K562 (cell line): ENCODE results near the gene ZNF473. TPM values are rescaled to one million over a fixed set of nuclear protein-coding genes. Genes with fewer than 3 reads are reported as not detected.

ENCODE experiments used
- ASH1L ChIP-seq: fragments of 450-650 bp; IDR thresholded peaks from 2 replicates; pipeline ENCODE4 v1.6.1; 2018; ENCODE audit warnings: borderline replicate concordance, mild to moderate bottlenecking, low read depth; ENCODE audit not compliant: partially characterized antibody
- CBFA2T3 ChIP-seq: fragments of 450-650 bp; IDR thresholded peaks from 2 replicates; pipeline ENCODE4 v1.6.1; 2017
- E2F5 ChIP-seq: sonication (generic); formaldehyde crosslinking; IDR thresholded peaks from 2 replicates; pipeline ENCODE4 v1.8.0; 2022; ENCODE audit warnings: mild to moderate bottlenecking, missing genetic modification reagents
- ESRRA ChIP-seq: fragments of 450-650 bp; IDR thresholded peaks from 2 replicates; pipeline ENCODE4 v1.6.1; 2014; ENCODE audit warnings: low read depth, mild to moderate bottlenecking, moderate library complexity, borderline replicate concordance
- EWSR1 ChIP-seq: fragments of 450-650 bp; IDR thresholded peaks from 2 replicates; pipeline ENCODE4 v1.6.1; 2018; ENCODE audit warnings: borderline replicate concordance, mild to moderate bottlenecking, low read depth, moderate library complexity; ENCODE audit not compliant: partially characterized antibody
- EZH2 ChIP-seq: IDR thresholded peaks from 2 replicates; pipeline ENCODE4 v1.6.1; 2012; ENCODE audit warnings: low read depth, mild to moderate bottlenecking, inconsistent platforms, low read length, borderline replicate concordance
- GATAD2B ChIP-seq: fragments of 450-650 bp; IDR thresholded peaks from 2 replicates; pipeline ENCODE4 v1.6.1; 2017; ENCODE audit warnings: mild to moderate bottlenecking, borderline replicate concordance
- HINFP ChIP-seq: fragments of 450-650 bp; conservative IDR thresholded peaks from 2 replicates; pipeline ENCODE4 v1.6.1; 2016; ENCODE audit warnings: missing genetic modification characterization, low read depth, mild to moderate bottlenecking, control low read depth, missing compliant biosample characterization
- HIVEP1 ChIP-seq: fragments of 250-450 bp; sonication (Bioruptor Pico); IDR thresholded peaks from 2 replicates; pipeline ENCODE4 v1.4.0; 2020; ENCODE audit warnings: mild to moderate bottlenecking
- HMGN3 ChIP-seq: IDR thresholded peaks from 2 replicates; pipeline ENCODE4 v1.6.1; 2011; ENCODE audit warnings: borderline replicate concordance, low read depth, mild to moderate bottlenecking, mixed read lengths, low read length; ENCODE audit not compliant: insufficient read length; ENCODE audit errors: extremely low read depth
- HOMEZ ChIP-seq: fragments of 250-450 bp; sonication (Bioruptor Pico); IDR thresholded peaks from 2 replicates; pipeline ENCODE4 v1.4.0; 2020; ENCODE audit warnings: mild to moderate bottlenecking, moderate library complexity
- POLR2A ChIP-seq: fragments of 450-650 bp; conservative IDR thresholded peaks from 2 replicates; pipeline ENCODE4 v1.6.1; 2016
- SRSF7 ChIP-seq: fragments of 200-400 bp; formaldehyde crosslinking; optimal IDR thresholded peaks from 2 replicates; pipeline ENCODE3; 2017; ENCODE audit warnings: mild to moderate bottlenecking, low read depth, low read length
- SUPT5H ChIP-seq: fragments of 450-650 bp; IDR thresholded peaks from 2 replicates; pipeline ENCODE4 v1.6.1; 2016
- ZFP91 ChIP-seq: sonication (generic); formaldehyde crosslinking; IDR thresholded peaks from 2 replicates; pipeline ENCODE4 v1.8.0; 2022; ENCODE audit warnings: mild to moderate bottlenecking, missing genetic modification reagents
- ZMIZ1 ChIP-seq, 2 experiments: fragments of 150-350 bp in 1 of 2; IDR thresholded peaks; 2 replicates each; pipeline ENCODE4 v1.6.1; 2012 to 2016; ENCODE audit warnings: low read depth in 2 of 2, low read length in 2 of 2, mild to moderate bottlenecking in 1 of 2, moderate library complexity in 1 of 2
- ZNF12 ChIP-seq: sonication (generic); formaldehyde crosslinking; IDR thresholded peaks from 2 replicates; pipeline ENCODE4 v1.4.0; 2020; ENCODE audit warnings: mild to moderate bottlenecking, missing genetic modification reagents
- ZNF121 ChIP-seq: sonication (generic); formaldehyde crosslinking; conservative IDR thresholded peaks from 2 replicates; pipeline ENCODE4 v1.8.0; 2022; ENCODE audit warnings: missing genetic modification reagents
- ZNF347 ChIP-seq: fragments of 450-650 bp; formaldehyde crosslinking; IDR thresholded peaks from 2 replicates; pipeline ENCODE4 v1.4.0; 2020; ENCODE audit warnings: low read depth, mild to moderate bottlenecking, moderate library complexity
- polyA plus RNA-seq, 8 experiments: library from polyadenylated mRNA; depleted of rRNA in 4 of 8; stranded (reverse) in 5 of 8; unstranded in 3 of 8; fragments of >200 nt; fragmentation: Nextera tagmentation in 2 of 8; fragmentation: Illumina TruSeq in 1 of 8; extraction: Ambion mirVana in 2 of 8; extraction: Trizol in 1 of 8; gene quantifications; 2 replicates each; pipeline versions ENCODE4 v1.2.1 to v1.2.3, GENCODE V29; 2011 to 2014; ENCODE audit warnings: inconsistent platforms in 1 of 8, missing spikeins in 1 of 8
- total RNA-seq, 7 experiments: library from RNA; depleted of rRNA in 6 of 7; stranded (reverse); fragments of >200 nt in 6 of 7; fragmentation: Illumina TruSeq in 2 of 7; extraction: Trizol in 2 of 7; gene quantifications; 2 replicates each; pipeline versions ENCODE4 v1.2.1 to v1.2.3, GENCODE V29; 2011 to 2021; ENCODE audit warnings: low replicate concordance in 1 of 7

ZNF473 gene
- total and polyA plus RNA-seq, 9 of the 15 experiments (the other 6 are each of a cell fraction or from before 2014, with no cell fraction given), result 8.2 to 34.0 (median 28.5) TPM

GRCh38 chr19:50025022-50025793 is 597 bp upstream of the ZNF473 start, which contains the start of gene VRK3 (continued):
- TF ChIP-seq HMGN3 (peak; percentile 76), HIVEP1 (CRISPR knock-in tag) (no peak), GATAD2B (no peak), CBFA2T3 (no peak), E2F5 (peak; percentile 79; the same call in 1 of the 2 replicates), EZH2 (no peak), ZNF347 (no peak), EWSR1 (no peak), HINFP (tag) (no peak), POLR2A (peak; percentile 84), HOMEZ (CRISPR knock-in tag) (no peak), SUPT5H (peak; percentile 88), ESRRA (0 out of 2 replicates have a peak, but pooled peaks have one; percentile 34), SRSF7 (no peak), ZNF12 (no peak), ZNF121 (CRISPR knock-in tag) (no peak), ZFP91 (CRISPR knock-in tag) (0 out of 2 replicates have a peak, but pooled peaks have one; percentile 69), ASH1L (peak; percentile 86), ZMIZ1 (IDR thresholded peaks at IDR 0.05; ENCODE audit: low read depth in 2 of 2, low read length in 2 of 2) (no peak)
